Endothelial cell (in vitro differentiated cells): Measurements from ENCODE around the gene NEURL1B. TPM values are rescaled to one million over a fixed set of nuclear protein-coding genes. Genes with fewer than 3 reads are reported as not detected.

Experiments
- DNase-seq: peaks from one replicate; pipeline ENCODE4 v3.0.0; 2021; ENCODE audit warnings: low spot score
- H3K27ac Mint-ChIP-seq: one replicate; pipeline ENCODE4 v1.8.0; 2021; ENCODE audit warnings: mixed read lengths, inconsistent platforms; ENCODE audit not compliant: unreplicated experiment
- H3K27me3 Mint-ChIP-seq: one replicate; pipeline ENCODE4 v1.8.0; 2021; ENCODE audit warnings: mild to moderate bottlenecking, moderate library complexity, mixed read lengths, inconsistent platforms; ENCODE audit not compliant: unreplicated experiment
- H3K36me3 Mint-ChIP-seq: one replicate; pipeline ENCODE4 v1.8.0; 2021; ENCODE audit warnings: mild to moderate bottlenecking, low read depth, mixed read lengths, inconsistent platforms; ENCODE audit not compliant: unreplicated experiment
- H3K4me1 Mint-ChIP-seq: one replicate; pipeline ENCODE4 v1.8.0; 2021; ENCODE audit warnings: mild to moderate bottlenecking, mixed read lengths, inconsistent platforms; ENCODE audit not compliant: unreplicated experiment
- H3K4me3 Mint-ChIP-seq: one replicate; pipeline ENCODE4 v1.8.0; 2021; ENCODE audit warnings: mild to moderate bottlenecking, mixed read lengths, inconsistent platforms; ENCODE audit not compliant: unreplicated experiment
- H3K9me3 Mint-ChIP-seq: one replicate; pipeline ENCODE4 v1.8.0; 2021; ENCODE audit warnings: mixed read lengths, inconsistent platforms; ENCODE audit not compliant: unreplicated experiment
- total RNA-seq: library from RNA; stranded (reverse); fragmentation: NEBNext Ultra II Directional; extraction: Animal tissue kit (Norgen Biotek cat#: 25700); gene quantifications from one replicate; pipeline ENCODE4 v1.2.1, GENCODE V29; 2021; ENCODE audit not compliant: unreplicated experiment
- TF ChIP-seq, protein P1 (sequence below): fragments of 200-600 bp; sonication (generic); IDR thresholded peaks from one replicate; pipeline ENCODE4 v1.5.0; 2021; ENCODE audit warnings: antibody characterized with exemption; ENCODE audit not compliant: unreplicated experiment

NEURL1B gene
- total RNA-seq, 1 donor from 2014 or later: 0.13 TPM

DNA sequence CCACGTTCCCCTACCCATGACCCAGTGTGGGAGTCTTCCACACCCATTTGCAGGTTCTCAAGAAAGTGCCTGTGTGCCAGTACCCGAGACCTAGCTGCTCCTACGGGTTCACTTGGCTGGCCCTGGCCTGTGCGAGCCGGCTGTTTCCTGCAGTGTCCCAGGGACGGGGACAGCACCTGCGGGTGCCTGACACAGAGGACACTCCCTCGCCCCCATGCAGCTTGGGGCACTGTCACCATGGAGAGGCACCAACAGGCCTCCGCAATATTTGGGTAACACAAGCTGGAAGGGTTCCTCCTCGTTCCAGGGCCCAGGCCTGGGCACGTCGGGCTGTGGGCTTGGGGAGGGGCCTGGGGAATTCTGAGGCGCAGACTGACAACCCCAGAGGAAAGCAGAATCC is 88.5 kb downstream of the NEURL1B start:
- peaks cover 4% of the 10 kb centered on the region for H3K36me3 Mint-ChIP-seq
- no peak for DNase-seq
- H3K9me3 Mint-ChIP-seq: no peaks in the 10 kb centered on the region
- TF ChIP-seq, protein P1, sequence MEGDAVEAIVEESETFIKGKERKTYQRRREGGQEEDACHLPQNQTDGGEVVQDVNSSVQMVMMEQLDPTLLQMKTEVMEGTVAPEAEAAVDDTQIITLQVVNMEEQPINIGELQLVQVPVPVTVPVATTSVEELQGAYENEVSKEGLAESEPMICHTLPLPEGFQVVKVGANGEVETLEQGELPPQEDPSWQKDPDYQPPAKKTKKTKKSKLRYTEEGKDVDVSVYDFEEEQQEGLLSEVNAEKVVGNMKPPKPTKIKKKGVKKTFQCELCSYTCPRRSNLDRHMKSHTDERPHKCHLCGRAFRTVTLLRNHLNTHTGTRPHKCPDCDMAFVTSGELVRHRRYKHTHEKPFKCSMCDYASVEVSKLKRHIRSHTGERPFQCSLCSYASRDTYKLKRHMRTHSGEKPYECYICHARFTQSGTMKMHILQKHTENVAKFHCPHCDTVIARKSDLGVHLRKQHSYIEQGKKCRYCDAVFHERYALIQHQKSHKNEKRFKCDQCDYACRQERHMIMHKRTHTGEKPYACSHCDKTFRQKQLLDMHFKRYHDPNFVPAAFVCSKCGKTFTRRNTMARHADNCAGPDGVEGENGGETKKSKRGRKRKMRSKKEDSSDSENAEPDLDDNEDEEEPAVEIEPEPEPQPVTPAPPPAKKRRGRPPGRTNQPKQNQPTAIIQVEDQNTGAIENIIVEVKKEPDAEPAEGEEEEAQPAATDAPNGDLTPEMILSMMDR: no peak
- peaks cover 5% of the 10 kb centered on the region for H3K4me1 Mint-ChIP-seq
- no peak overlapping the region for H3K4me3 Mint-ChIP-seq
- H3K27me3 Mint-ChIP-seq: peaks cover 15% of the 10 kb centered on the region
- H3K27ac Mint-ChIP-seq: no peak overlapping the region

DNA sequence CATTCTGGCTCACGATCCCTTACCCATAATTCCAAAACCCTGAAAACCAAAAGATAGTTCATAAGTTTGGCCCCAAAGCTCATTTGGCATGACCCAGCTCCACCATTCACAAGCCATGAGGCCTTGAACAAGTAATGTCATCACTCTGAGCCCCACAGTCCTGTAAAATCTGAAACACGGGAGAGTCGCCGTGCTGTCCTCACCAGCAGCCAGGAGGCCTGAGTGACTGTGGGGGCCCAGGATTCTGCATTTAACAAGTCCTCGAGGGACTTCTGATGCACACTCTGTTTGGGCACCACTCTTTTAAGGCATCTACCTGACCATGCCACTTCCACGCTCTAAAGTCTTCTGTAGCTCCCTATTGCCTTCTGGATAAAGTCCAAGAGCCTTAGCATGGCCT is 89.2 kb downstream of the NEURL1B start:
- H3K36me3 Mint-ChIP-seq: peaks cover 4% of the 10 kb centered on the region
- no peaks in the 10 kb centered on the region for H3K9me3 Mint-ChIP-seq
- TF ChIP-seq, protein P1: no peak
- no peak for DNase-seq
- no peak overlapping the region for H3K4me3 Mint-ChIP-seq
- H3K27ac Mint-ChIP-seq: no peak overlapping the region
- peaks cover 17% of the 10 kb centered on the region for H3K27me3 Mint-ChIP-seq
- H3K4me1 Mint-ChIP-seq: peaks cover 7% of the 10 kb centered on the region

DNA sequence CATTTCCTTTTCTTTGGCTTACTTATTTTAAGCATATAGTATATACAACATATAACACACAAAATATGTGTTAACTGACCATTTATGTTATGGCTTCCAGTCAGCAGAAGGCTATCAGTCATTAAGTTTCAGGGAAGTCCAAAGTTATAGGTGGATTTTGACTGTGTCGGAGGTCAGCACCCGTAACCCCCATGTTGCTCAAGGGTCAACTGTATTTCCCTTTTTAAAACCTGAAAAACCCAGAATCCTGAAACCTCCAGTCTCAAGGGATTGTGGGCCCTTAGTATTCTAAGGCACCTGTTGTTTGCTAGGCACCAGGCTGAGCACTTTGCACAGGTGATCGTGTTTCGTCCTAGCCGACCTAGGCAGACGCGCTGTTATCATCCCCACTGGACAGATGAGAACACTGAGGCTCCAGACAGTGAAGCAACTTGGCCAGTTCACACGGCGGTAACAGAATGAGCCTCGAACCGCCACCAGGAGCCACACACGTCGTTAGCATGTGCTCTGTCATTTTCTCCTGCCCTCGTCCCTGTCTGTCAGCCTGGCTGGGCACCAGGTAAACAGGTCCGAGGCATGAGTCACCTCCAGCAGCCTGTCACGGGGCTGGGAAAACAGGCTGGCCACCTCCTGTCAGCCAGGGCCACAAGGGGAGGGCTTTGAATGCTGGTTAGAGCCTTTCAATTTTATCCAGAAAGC is 90.1 kb downstream of the NEURL1B start:
- TF ChIP-seq, protein P1: no peak
- H3K27me3 Mint-ChIP-seq: peaks cover 20% of the 10 kb centered on the region
- H3K27ac Mint-ChIP-seq: no peak overlapping the region
- H3K9me3 Mint-ChIP-seq: no peaks in the 10 kb centered on the region
- H3K4me1 Mint-ChIP-seq: peaks cover 7% of the 10 kb centered on the region
- H3K4me3 Mint-ChIP-seq: no peak overlapping the region
- no peak for DNase-seq
- peaks cover 4% of the 10 kb centered on the region for H3K36me3 Mint-ChIP-seq

DNA sequence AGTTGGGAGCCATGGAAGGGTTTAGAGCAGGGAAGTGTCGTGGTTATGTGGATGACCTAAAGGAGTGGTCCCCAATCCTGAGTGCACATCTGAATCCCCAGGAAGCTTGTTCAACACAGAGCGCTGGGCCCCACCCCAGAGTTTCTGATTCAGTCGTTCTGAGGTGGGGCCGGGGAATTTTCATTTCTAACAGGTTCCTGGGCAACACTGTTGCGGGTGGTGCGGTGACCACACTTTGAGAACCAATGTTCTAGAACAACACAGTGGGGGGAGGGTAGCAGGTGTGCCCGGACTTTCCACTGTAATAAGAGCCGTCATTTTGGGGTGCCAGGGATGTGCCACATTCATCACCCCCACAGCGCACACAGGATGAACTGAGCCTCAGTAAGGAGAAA is 90.6 kb downstream of the NEURL1B start:
- Mint-ChIP-seq H3K4me3 (no peak overlapping the region), H3K4me1 (peaks cover 7% of the 10 kb centered on the region), H3K36me3 (peaks cover 4% of the 10 kb centered on the region), H3K27me3 (peaks cover 16% of the 10 kb centered on the region), H3K9me3 (no peaks in the 10 kb centered on the region), H3K27ac (no peak overlapping the region)
- DNase-seq: no peak
- TF ChIP-seq, protein P1: no peak

DNA sequence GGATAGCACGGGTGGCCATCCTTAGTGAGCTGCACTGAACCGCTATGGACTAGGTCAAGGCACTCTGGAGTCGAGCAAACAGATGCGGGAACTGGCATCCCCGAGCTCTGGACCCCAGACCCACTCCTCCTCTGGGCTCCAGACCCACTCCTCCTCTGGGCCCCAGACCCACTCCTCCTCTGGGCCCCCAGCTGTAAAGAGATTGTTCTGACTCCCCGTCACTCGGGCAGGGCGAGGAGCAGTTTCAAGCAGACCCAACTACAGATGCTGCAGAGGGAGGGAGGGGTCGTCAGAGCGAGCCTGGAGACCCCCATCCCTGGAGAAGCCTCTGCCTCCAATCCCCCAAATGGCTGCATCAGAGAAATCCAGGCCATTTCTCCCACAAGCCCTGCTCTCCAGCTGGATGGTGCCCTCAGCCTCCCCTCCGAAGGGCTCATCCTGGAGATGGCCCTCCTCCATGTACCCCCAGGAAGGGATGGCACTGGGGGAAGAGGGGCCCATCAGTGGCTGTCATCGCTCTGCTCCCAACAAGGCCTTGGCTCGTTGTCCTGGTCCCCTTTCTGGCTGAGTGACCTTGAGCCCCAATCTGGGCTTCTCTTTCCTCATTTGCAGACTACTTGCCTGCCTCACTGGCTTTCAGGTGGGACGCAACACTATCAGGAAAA is 91.3 kb downstream of the NEURL1B start:
- Mint-ChIP-seq H3K9me3 (no peaks in the 10 kb centered on the region), H3K27me3 (peaks cover 14% of the 10 kb centered on the region), H3K27ac (no peak overlapping the region), H3K36me3 (peaks cover 4% of the 10 kb centered on the region), H3K4me1 (peaks cover 7% of the 10 kb centered on the region), H3K4me3 (no peak overlapping the region)
- TF ChIP-seq, protein P1: no peak
- no peak for DNase-seq
